Stimulated activated CD8-positive, alpha-beta memory T cell treated with anti-CD3 and anti-CD28 coated beads, Interleukin-12 subunit alpha, Interleukin-12 subunit beta, amount 100 ng/mL, for 24 hours (primary cell): ENCODE results near the gene CNTNAP2.

Experiments used
- DNase-seq: peaks from one replicate; pipeline ENCODE4 v3.0.0-alpha.2; 2020; ENCODE audit errors: extremely low read depth

Gene CNTNAP2

GRCh38 chr7:148095066-148095465 lies 1978.5 kb downstream of the CNTNAP2 start:
- no peak for DNase-seq

GRCh38 chr7:148104136-148104716 lies 1987.6 kb downstream of the CNTNAP2 start:
- DNase-seq = no peak

GRCh38 chr7:148104924-148105323 lies 1988.3 kb downstream of the CNTNAP2 start:
- no peak for DNase-seq

GRCh38 chr7:148105853-148106252 lies 1989.3 kb downstream of the CNTNAP2 start:
- no peak for DNase-seq

GRCh38 chr7:148107443-148108127 lies 1991.0 kb downstream of the CNTNAP2 start:
- DNase-seq = no peak

GRCh38 chr7:148108381-148108780 lies 1991.8 kb downstream of the CNTNAP2 start:
- no peak for DNase-seq

- DNase-seq = no peak
Observed at GRCh38 chr7:148110097-148110868, 1993.7 kb downstream of the CNTNAP2 start.

- no peak for DNase-seq
Observed at GRCh38 chr7:148114804-148115203, 1998.2 kb downstream of the CNTNAP2 start.

GRCh38 chr7:148115308-148115707 lies 1998.7 kb downstream of the CNTNAP2 start:
- no peak for DNase-seq

- DNase-seq = no peak
Observed at GRCh38 chr7:148116195-148116594, 1999.6 kb downstream of the CNTNAP2 start.

GRCh38 chr7:148116829-148117403 lies 2000.3 kb downstream of the CNTNAP2 start:
- no peak for DNase-seq

GRCh38 chr7:148118371-148118770 lies 2001.8 kb downstream of the CNTNAP2 start:
- no peak for DNase-seq

GRCh38 chr7:148121401-148121800 lies 2004.8 kb downstream of the CNTNAP2 start:
- no peak for DNase-seq

- no peak for DNase-seq
Observed at GRCh38 chr7:148121847-148122246, 2005.2 kb downstream of the CNTNAP2 start.

GRCh38 chr7:148124477-148124876 lies 2007.9 kb downstream of the CNTNAP2 start:
- DNase-seq = no peak

GRCh38 chr7:148127374-148127773 lies 2010.8 kb downstream of the CNTNAP2 start:
- no peak for DNase-seq

GRCh38 chr7:148129023-148129422 lies 2012.4 kb downstream of the CNTNAP2 start:
- no peak for DNase-seq

GRCh38 chr7:148135116-148135515 lies 2018.5 kb downstream of the CNTNAP2 start:
- no peak for DNase-seq

- DNase-seq = no peak
Observed at GRCh38 chr7:148135997-148136396, 2019.4 kb downstream of the CNTNAP2 start.

GRCh38 chr7:148142660-148143248 lies 2026.2 kb downstream of the CNTNAP2 start:
- DNase-seq = no peak

GRCh38 chr7:148144827-148145226 lies 2028.2 kb downstream of the CNTNAP2 start:
- DNase-seq = no peak

GRCh38 chr7:148146346-148146745 lies 2029.7 kb downstream of the CNTNAP2 start:
- DNase-seq = no peak
